ENCODE measurements around the gene PTPN4.

PTPN4 gene, protein sequence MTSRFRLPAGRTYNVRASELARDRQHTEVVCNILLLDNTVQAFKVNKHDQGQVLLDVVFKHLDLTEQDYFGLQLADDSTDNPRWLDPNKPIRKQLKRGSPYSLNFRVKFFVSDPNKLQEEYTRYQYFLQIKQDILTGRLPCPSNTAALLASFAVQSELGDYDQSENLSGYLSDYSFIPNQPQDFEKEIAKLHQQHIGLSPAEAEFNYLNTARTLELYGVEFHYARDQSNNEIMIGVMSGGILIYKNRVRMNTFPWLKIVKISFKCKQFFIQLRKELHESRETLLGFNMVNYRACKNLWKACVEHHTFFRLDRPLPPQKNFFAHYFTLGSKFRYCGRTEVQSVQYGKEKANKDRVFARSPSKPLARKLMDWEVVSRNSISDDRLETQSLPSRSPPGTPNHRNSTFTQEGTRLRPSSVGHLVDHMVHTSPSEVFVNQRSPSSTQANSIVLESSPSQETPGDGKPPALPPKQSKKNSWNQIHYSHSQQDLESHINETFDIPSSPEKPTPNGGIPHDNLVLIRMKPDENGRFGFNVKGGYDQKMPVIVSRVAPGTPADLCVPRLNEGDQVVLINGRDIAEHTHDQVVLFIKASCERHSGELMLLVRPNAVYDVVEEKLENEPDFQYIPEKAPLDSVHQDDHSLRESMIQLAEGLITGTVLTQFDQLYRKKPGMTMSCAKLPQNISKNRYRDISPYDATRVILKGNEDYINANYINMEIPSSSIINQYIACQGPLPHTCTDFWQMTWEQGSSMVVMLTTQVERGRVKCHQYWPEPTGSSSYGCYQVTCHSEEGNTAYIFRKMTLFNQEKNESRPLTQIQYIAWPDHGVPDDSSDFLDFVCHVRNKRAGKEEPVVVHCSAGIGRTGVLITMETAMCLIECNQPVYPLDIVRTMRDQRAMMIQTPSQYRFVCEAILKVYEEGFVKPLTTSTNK

DNA sequence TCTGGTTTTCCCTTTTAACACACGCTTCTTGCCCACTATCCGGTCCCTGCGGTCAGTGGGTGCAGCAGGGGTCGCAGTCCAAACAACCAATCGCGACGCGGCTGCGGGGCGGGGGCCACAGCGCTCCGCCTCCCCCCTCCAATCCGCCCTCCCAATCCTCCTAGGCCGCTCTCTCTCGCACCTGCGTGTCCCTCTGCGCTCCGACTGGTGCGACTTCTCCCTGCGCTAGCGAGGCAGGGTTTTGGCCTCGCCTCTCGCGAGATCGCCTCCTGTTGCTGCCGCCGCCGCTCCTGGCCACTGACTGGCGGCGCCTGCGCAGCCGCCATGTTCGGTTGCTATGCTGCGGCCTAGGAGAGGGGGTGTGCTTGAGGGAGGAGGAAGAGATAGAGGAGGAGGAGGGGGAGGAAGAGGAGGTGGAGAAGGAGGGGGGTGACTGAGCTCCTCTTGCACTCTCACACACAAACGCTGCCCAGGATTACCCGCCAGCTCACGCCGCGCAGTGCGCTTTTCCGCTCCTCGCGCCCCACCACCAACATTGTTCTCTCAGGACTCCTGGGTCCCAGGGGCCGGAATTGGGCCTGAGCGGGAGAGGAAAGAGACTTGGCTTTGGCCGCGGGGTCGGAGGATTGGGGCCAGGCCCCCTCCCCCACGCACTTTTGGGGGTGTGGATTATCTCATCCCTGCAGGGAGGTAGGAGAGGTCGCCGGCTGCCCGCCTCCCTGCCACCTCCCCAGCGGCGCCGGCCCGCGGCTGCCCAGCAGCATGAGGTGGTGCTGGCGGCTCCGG lies at the start of gene PTPN4:
PTPN4 (plus strand) TSS at position 472 of the 786 bp plus-strand sequence. CDS start 49,932 bp downstream, outside the sequence.
- FAIRE-seq (peak; percentile 99), DNase-seq (ENCODE audit: extremely low spot score, insufficient read length, low read depth) (peak; percentile 95)

DNA sequence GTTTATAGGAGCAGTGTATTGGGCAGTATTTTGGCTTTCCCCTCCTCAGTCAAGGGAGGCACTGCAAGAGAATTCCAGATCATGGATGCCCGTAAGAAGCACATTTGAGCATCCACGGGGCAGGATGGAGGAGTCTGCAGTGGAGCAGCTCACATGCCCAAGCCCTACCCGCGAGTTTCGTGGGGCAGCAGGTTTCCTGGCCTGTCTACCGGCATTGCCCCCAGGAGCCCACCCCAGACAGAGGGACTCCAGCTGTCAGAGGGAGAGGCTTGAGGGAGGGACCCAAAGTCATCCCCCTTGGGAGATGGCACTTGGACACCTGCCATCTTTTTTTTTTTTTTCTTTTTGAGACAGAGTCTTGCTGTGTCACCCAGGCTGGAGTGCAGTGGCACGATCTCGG lies 49.4 kb upstream of the PTPN4 start:
- FAIRE-seq = no peak

DNA sequence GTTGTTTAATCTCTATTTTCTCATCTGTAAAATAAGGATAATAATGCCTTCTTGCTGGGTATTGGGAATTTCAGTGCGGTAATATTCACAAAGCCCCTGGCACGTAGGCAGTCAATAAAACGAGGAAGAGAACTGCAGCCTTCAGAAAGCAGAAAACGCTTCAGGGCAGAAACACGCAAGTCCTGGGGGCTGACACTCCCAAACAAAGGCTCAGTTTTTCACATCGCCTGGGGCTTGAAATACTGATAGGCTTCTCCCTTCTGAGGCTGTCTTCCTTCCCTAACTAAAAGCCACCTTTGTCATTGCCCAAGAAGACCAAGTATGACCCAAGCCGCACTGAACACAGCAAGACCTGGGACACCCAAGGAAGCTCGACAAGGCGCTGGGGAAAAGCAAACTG lies 48.4 kb upstream of the PTPN4 start:
- FAIRE-seq (no peak), DNase-seq (ENCODE audit: extremely low spot score, insufficient read length, low read depth) (no peak)

More for the DNA sequence above, 49.4 kb upstream of the PTPN4 start:
- DNase-seq (ENCODE audit: extremely low spot score, insufficient read length, low read depth) = no peak

DNA sequence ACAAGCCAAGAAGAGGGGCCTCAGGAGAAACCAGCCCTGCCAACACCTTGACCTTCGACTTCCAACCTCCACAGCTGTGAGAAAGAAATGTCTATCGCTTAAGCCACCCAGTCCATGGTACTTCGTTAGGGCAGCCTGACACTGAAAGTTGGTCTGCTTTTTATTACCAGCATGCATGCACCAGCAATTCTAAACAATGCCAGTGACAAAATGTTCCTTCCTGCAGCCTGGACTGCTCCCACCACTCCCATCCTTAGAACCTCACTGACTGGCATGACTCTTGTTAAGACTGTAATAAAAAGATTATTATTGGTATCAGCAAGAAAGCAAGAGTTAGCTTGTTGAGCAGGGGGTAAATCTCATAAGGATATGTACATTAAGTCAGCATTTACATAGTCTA lies 47.2 kb upstream of the PTPN4 start:
- DNase-seq (ENCODE audit: extremely low spot score, insufficient read length, low read depth) = no peak
- FAIRE-seq = no peak

DNA sequence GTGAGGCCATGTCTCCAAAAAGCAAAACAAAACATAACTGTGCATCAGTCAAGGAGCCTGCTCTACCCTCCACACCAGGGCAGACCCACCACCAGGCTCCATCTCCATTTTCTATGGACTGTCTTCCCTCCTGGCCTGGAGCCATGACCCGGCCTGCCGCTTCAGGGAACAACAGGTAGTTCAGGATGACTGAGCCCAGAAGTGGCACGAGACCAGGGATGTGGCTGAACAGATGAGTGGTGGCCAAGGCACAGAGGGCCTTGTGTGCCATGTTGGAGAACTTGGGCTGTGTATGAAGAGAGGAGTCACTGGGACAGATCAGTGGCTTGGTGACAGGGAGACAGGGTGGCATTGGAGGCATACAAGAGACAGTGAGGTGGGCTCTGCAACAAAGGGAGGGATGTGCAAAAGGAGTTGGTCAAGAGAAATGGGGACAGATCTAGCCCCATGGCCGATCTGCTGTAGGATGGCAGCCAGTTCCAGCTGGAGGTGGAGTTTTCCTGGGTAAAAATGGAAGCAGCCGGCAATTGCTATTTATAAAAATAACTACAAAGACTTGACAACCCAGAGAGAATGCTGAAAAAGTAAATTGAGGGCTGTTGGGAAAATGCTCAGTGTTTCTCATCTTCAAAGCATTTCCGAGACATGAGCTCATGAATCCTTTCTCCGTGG lies 45.8 kb upstream of the PTPN4 start:
- no peak for FAIRE-seq
- DNase-seq (ENCODE audit: extremely low spot score, insufficient read length, low read depth) = no peak

DNA sequence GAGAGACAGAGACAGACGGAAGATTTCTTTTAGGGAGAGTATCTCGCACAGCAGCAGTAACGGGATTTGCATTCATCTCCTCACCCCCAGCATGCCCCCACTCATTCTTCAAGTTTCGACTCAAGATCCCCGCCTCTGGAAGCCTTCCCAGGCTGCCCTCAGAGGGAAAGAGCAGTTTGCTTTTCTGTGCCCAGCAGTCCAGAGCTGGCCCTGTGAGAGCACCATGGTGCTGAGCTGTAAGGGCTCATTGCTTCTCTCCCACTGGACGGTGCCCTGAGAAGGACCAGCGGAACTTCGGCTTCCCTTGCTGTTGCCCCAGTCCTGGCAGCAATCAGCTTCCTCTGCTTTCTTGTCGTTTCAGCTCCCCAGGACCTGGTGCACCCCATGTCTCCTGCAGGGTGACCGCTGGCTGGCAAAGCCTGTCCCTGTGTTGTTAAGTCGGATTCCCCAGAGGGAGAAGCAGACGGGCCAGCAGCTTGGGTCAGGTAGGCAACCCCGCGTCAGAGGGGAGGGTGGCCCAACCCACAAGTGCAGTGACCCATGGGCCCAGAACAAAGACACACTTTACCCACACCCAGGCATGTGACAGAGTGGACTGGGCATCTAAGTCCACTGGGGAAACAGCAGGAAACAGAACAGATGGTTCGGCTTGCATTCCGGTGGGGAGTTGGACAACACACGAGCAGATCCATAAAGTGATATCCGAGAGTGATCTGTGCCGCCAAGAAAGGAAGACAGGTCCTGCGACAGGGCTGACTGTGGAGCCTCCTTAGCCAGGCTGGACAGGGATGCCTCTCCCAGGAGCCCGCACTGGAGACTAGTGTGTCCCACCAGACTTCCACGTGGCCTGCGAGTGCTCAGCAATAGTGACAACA lies 44.1 kb upstream of the PTPN4 start:
- FAIRE-seq (no peak), DNase-seq (ENCODE audit: extremely low spot score, insufficient read length, low read depth) (no peak)

DNA sequence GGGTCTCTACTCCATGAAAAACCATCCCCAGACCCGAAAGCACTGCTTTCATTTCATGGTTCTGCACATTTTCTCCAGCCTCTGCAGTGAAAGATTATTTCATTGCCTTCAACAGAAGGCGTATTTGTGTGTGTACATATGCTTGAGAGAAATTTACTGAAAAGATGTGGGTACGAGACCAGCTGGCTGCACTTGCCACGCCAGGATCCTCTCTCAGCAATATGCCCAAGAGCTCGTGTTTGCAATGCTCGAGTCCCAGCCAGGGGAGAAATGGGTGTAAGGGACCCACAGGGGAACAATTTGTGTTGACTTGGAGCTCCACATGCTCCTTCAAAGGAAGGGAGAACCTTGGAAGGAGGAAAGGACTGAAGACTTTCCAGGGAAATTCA lies 43.4 kb upstream of the PTPN4 start:
- DNase-seq (ENCODE audit: extremely low spot score, insufficient read length, low read depth) = no peak
- FAIRE-seq = no peak

DNA sequence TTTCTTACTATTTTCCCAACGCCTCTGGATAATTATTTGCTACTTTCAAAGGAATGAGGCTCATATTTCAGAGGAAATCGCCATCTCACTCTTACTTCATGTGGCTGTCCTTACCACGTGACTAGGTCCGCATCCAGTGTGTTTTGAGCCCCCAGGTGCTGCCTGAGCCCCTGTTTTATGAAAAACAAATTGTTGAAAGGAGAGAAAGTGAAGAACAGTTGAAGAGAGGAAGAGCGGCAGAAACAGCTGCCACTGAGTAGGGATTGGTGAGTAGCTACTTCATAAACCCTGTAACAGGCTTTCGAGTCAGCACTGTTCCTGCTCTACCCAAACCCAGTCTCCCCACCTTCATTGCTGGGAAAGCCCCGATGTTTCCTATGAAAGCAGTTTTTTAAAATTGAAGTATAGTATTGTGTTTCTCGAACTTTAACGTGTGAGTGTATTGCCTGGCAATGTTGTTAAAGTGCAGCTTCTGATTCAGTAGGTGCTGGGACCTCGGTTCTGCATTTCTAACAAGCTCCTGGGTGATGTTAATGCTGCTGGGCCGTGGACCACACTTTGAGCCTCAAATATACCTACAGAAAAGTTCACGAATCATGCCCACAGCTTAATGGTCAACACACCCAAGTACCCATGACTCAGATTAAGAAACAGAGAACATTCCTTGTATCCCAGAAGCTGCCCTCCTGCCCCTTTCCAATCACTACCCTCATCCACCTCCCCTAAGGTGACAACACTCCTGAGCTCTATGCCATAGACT lies 41.0 kb upstream of the PTPN4 start:
- no peak for DNase-seq (ENCODE audit: extremely low spot score, insufficient read length, low read depth)
- no peak for FAIRE-seq

DNA sequence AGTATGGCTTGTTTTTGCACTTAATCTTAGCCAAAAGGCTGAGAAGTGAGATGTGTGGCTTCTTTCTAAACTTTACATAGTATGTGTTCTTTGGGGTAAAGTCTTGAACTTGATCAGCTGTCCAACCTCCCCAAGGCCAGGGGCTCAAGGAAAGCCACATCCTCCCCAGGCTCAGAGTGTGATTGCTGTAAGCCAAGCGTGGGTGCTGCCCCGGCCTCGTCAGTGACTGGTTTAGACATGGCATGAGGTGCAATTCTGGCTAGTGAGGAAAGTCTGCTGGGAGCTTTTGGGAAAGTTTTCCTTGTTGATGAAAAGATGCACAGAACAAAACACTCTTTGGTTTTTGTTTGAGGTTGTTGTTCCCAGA lies 40.5 kb upstream of the PTPN4 start:
- DNase-seq (ENCODE audit: extremely low spot score, insufficient read length, low read depth) (no peak), FAIRE-seq (no peak)

DNA sequence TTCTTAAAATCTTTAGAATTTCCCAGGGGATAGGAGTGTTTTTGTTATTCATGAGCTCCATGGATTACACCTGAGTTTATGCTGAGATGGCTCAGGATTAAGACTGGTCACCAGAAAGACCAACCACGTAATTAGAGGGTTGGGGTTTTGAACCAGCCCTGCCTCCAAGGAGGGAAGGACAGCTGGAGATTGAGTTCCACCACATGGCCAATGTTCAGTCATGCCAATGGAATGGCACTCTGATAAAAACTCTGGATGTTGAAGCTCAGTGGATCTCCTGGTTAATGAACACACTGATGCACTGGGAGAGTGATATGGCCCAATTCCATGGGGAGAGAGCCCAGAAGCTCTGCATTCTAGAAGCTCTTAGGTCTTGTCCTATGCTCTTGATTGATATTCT lies 38.7 kb upstream of the PTPN4 start:
- DNase-seq (ENCODE audit: extremely low spot score, insufficient read length, low read depth) (no peak), FAIRE-seq (no peak)

DNA sequence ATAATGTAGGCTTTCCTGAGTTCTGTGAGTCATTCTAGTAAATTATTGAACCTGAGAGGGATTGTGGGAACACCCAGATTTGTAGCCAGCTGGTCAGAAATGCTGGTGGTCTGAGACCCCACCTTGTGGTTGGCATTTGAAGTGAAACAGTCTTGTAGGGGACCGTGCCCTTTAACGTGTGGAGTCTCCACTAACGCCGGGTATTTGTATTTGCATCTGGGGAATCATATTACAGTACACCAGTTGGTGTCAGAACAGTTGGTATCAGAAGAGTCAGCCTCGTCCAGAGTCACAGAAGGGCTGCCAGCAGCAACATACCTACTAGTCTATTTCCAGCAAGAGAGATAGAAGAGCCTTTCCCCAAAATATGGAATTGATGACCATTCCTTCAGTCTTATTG lies 38.3 kb upstream of the PTPN4 start:
- DNase-seq (ENCODE audit: extremely low spot score, insufficient read length, low read depth) (no peak), FAIRE-seq (no peak)

DNA sequence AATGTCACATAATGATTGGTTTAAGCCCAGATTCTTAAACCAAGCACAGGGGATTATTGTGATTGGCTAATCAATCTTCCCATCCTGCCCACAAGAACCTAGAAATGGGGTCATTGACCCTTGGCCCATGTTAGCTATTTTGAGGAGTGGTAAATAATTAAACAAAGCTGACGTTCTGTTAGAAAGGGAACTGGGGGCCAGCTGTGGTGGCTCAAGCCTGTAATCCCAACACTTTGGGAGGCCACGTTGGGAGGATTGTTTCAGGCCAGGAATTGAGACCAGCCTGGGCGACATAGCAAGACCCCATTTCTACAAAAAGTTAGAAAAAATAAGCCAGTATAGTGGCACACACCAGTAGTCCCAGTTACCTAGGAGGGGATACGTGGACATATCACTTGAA lies 37.8 kb upstream of the PTPN4 start:
- no peak for DNase-seq (ENCODE audit: extremely low spot score, insufficient read length, low read depth)
- FAIRE-seq = no peak

DNA sequence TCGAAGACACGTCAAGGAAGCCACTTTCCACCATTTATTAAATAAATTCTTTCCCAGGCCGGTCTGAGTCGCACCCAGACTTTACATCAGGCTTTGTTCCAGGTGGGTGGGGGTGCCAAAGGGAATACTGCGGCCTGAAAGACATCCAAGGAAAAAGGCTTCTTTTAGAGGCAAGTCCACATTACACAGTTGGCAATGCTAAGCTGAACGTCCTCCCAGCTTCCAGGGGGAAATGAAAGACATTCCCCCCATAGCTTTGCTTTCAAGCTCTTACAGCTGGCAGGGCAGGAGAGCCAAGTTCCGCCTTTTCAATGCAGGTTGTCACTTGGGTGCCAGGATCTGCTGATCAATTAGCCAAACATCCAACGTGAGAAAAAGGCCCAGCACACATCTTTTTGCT lies 36.5 kb upstream of the PTPN4 start:
- no peak for DNase-seq (ENCODE audit: extremely low spot score, insufficient read length, low read depth)
- no peak for FAIRE-seq

DNA sequence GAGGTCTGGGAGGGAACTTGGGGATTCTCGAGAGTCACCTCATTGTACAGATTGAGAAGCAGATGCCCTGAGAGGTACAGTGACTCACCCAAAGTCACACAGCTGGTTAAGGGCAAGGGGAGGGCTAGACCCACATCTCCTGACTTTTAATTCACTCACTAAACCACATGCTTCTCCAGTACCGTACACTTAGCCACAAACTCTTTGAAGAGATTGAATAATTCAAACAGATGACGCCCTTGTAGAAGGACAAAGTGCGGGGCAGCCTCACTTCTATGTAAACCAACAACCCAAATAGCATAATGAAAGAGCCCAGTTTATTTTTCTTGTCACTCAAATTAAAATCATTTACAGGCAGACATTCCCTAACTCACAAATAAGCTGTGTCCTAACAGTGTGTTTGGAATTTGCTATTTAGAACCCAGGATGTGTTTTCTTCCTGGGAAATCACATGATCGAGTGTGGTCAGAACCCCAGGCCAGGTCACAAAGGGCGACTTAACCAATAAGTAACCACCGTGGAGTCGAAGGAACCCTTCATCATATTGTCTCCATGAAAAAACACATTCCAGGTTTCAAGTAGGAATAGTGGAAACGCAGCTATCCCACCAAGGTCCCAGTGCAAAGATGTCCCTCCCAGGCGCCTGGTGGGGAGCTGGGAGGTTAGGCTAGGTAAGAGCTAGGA lies 35.8 kb upstream of the PTPN4 start:
- FAIRE-seq = no peak
- no peak for DNase-seq (ENCODE audit: extremely low spot score, insufficient read length, low read depth)

DNA sequence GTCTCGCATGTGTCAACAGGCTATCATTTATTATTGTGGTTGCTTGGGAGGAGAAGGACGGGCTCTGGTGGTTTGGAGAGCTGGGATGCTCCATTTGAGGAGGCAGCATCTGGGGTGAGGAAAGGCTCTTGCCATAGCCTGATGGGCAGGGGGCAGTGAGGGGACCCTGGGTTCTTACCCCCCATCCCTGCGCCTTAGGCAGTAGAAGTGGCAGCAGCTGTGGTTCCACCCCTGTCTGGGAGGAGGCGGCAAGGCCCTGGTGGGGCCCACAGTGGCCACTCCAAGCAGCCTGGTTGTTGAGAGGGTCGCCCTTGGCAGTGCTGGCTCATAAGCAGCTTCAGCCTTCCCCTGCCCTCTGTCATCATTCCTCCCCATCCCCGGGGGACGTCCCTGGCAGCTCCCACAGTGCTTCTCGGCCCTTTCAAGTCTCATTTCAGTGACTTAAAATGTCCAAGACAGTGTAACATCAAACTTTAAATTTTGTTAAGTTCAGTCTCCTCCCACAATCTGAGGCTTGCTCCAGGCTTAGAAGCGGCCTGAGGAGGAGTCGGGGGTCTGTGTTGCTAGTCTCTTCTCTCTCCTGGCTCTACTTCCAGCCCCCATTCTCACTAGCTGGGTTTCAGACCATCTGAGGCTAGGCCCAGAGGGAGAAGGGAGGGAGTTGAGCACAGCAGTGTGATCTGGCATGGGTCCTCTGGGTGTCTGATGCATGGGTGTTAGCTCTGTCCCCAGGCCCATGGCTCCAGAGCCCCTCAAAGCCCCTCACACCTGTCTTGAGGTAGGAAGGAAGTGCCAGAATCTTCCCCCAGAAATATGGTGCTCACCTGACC lies 34.9 kb upstream of the PTPN4 start:
- FAIRE-seq (no peak), DNase-seq (ENCODE audit: extremely low spot score, insufficient read length, low read depth) (no peak)

DNA sequence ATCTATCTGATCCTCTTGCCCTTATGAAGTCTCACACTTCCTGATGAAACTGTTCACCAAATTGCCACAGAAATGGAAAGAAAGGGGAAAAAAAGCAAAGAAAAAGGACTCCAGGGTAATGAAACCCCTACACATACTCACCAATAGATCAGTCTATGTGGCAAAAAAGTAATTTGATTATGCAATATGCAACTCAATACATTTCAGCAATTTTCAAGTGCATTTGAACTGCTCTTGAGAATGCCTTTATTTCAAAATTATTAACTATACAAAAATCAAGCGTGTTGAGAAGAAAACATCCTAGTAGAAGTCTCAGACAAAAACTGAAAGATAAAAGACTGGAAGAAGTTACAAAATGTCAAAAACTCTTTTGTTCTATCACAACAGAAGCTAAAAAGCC lies 32.2 kb upstream of the PTPN4 start:
- no peak for DNase-seq (ENCODE audit: extremely low spot score, insufficient read length, low read depth)
- FAIRE-seq = no peak

DNA sequence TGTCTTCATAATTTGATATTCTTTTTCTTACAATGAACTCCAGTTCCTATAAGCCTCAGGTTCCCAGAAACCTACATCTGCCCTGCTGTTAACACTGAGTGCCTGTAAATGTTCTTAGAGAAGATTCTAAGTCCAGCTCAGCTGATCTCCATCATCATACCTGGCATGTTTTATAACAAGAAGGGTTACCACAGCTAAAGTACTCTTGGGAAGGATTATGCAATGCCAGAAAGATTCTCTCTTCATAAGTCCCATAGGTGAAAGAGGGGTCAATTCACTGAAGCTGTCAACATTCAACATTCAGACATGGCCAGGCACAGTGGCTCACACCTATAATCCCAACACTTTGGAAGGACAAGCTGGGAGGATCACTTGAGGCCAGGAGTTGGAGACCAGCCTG lies 31.3 kb upstream of the PTPN4 start:
- no peak for DNase-seq (ENCODE audit: extremely low spot score, insufficient read length, low read depth)
- FAIRE-seq = no peak

All from GM18507 (cell line).